ENCODE results near the gene HAND1.

GRCh38 chr5:154523104-154523503 lies 45.1 kb upstream of the HAND1 start:
- TF ChIP-seq, protein P1, sequence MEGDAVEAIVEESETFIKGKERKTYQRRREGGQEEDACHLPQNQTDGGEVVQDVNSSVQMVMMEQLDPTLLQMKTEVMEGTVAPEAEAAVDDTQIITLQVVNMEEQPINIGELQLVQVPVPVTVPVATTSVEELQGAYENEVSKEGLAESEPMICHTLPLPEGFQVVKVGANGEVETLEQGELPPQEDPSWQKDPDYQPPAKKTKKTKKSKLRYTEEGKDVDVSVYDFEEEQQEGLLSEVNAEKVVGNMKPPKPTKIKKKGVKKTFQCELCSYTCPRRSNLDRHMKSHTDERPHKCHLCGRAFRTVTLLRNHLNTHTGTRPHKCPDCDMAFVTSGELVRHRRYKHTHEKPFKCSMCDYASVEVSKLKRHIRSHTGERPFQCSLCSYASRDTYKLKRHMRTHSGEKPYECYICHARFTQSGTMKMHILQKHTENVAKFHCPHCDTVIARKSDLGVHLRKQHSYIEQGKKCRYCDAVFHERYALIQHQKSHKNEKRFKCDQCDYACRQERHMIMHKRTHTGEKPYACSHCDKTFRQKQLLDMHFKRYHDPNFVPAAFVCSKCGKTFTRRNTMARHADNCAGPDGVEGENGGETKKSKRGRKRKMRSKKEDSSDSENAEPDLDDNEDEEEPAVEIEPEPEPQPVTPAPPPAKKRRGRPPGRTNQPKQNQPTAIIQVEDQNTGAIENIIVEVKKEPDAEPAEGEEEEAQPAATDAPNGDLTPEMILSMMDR (IDR thresholded peaks at IDR 0.05; ENCODE audit: insufficient read depth, low read length): no peak
- no peak for TF ChIP-seq GABPA (IDR thresholded peaks at IDR 0.05; ENCODE audit: low read depth)

All from HL-60 (cell line).